NCI-H82 treated with DMSO at 0.1 percent for 48 hours (cell line): ENCODE results near the gene PLCL2.

Experiments
- DNase-seq: peaks from one replicate; lab custom pipeline; 2025; ENCODE audit not compliant: unreplicated experiment; lab: John Stamatoyannopoulos, UW

Gene PLCL2

GRCh38 chr3:16884748-16885592 lies at the start of gene PLCL2:
TSS of gene PLCL2 (plus strand) at chr3:16884955. CDS start at chr3:16885040, 85 bp downstream.
- DNase-seq = peak; percentile 43

GRCh38 chr3:16836505-16837237 lies 48.1 kb upstream of the PLCL2 start:
- DNase-seq = no peak

GRCh38 chr3:16837602-16838001 lies 47.2 kb upstream of the PLCL2 start:
- DNase-seq = no peak

- no peak for DNase-seq
Observed at GRCh38 chr3:16838561-16838960, 46.2 kb upstream of the PLCL2 start.

GRCh38 chr3:16839271-16840100 lies 45.3 kb upstream of the PLCL2 start:
- no peak for DNase-seq

- no peak for DNase-seq
Observed at GRCh38 chr3:16840101-16840424, 44.7 kb upstream of the PLCL2 start.

GRCh38 chr3:16841041-16841753 lies 43.6 kb upstream of the PLCL2 start:
- no peak for DNase-seq

GRCh38 chr3:16841904-16842271 lies 42.9 kb upstream of the PLCL2 start:
- DNase-seq = no peak

GRCh38 chr3:16842272-16843270 lies 42.2 kb upstream of the PLCL2 start:
- no peak for DNase-seq

GRCh38 chr3:16844222-16844621 lies 40.5 kb upstream of the PLCL2 start:
- no peak for DNase-seq

- no peak for DNase-seq
Observed at GRCh38 chr3:16844791-16845190, 40.0 kb upstream of the PLCL2 start.

- DNase-seq = no peak
Observed at GRCh38 chr3:16846373-16847080, 38.2 kb upstream of the PLCL2 start.

GRCh38 chr3:16848007-16848406 lies 36.7 kb upstream of the PLCL2 start:
- DNase-seq = no peak

GRCh38 chr3:16849229-16849628 lies 35.5 kb upstream of the PLCL2 start:
- no peak for DNase-seq

GRCh38 chr3:16849795-16850194 lies 35.0 kb upstream of the PLCL2 start:
- no peak for DNase-seq

GRCh38 chr3:16855497-16855896 lies 29.3 kb upstream of the PLCL2 start:
- no peak for DNase-seq

GRCh38 chr3:16860234-16860633 lies 24.5 kb upstream of the PLCL2 start:
- peak; percentile 40 for DNase-seq

GRCh38 chr3:16861432-16861831 lies 23.3 kb upstream of the PLCL2 start:
- DNase-seq = no peak
